ENCODE measurements around the gene FAM221B. TPM values are rescaled to one million over a fixed set of nuclear protein-coding genes. Genes with fewer than 3 reads are reported as not detected.

The FAM221B gene
- total and polyA plus RNA-seq, 2 donors, result under 0.01 to 0.05 TPM

- H3K27ac ChIP-seq (ENCODE audit: low read depth in 1 of 2, low read length in 1 of 2), result no peak overlapping the region
- no peak overlapping the region for H3K4me3 ChIP-seq (ENCODE audit: low read length in 2 of 2)
- no peak for DNase-seq (ENCODE audit: low read depth in 6 of 9, low spot score in 9 of 9)
- no peaks in the 10 kb centered on the region for H3K9me3 ChIP-seq (ENCODE audit: control insufficient read depth in 2 of 2, insufficient read depth in 1 of 2, low read length in 1 of 2)
- no peaks in the 10 kb centered on the region for H3K27me3 ChIP-seq (ENCODE audit: control insufficient read depth in 2 of 2, insufficient read depth in 1 of 2, low read length in 1 of 2)
- H3K36me3 ChIP-seq (ENCODE audit: control insufficient read depth in 2 of 2, insufficient read depth in 2 of 2, low read length in 1 of 2), result peaks cover 3 to 14% of the 10 kb centered on the region in 2 donors
- H3K4me1 ChIP-seq (ENCODE audit: control insufficient read depth in 2 of 2, insufficient read depth in 2 of 2, low read length in 2 of 2), result no peaks in the 10 kb centered on the region
- WGBS, result 97% methylated on average over 7 of the region's 7 CpGs
Observed at GRCh38 chr9:35800530-35800929, 28.0 kb downstream of the FAM221B start.

GRCh38 chr9:35798658-35799374 is 29.7 kb downstream of the FAM221B start:
- Histone ChIP-seq H3K4me3 (ENCODE audit: low read length in 2 of 2) (no peak overlapping the region), H3K27ac (ENCODE audit: low read depth in 1 of 2, low read length in 1 of 2) (no peak overlapping the region), H3K9me3 (ENCODE audit: control insufficient read depth in 2 of 2, insufficient read depth in 1 of 2, low read length in 1 of 2) (no peaks in the 10 kb centered on the region), H3K36me3 (ENCODE audit: control insufficient read depth in 2 of 2, insufficient read depth in 2 of 2, low read length in 1 of 2) (peaks cover 3 to 12% of the 10 kb centered on the region in 2 donors), H3K27me3 (ENCODE audit: control insufficient read depth in 2 of 2, insufficient read depth in 1 of 2, low read length in 1 of 2) (no peaks in the 10 kb centered on the region), H3K4me1 (ENCODE audit: control insufficient read depth in 2 of 2, insufficient read depth in 2 of 2, low read length in 2 of 2) (peaks cover 0 to 2% of the 10 kb centered on the region in 2 donors)
- WGBS, result 94% methylated on average over 4 of the region's 4 CpGs
- DNase-seq (ENCODE audit: low read depth in 6 of 9, low spot score in 9 of 9), result no peak

GRCh38 chr9:35797311-35798109 is 31.0 kb downstream of the FAM221B start:
- Histone ChIP-seq H3K36me3 (ENCODE audit: control insufficient read depth in 2 of 2, insufficient read depth in 2 of 2, low read length in 1 of 2) (peaks cover 3 to 18% of the 10 kb centered on the region in 2 donors), H3K4me1 (ENCODE audit: control insufficient read depth in 2 of 2, insufficient read depth in 2 of 2, low read length in 2 of 2) (peaks cover 0 to 2% of the 10 kb centered on the region in 2 donors), H3K27ac (ENCODE audit: low read depth in 1 of 2, low read length in 1 of 2) (no peak overlapping the region), H3K4me3 (ENCODE audit: low read length in 2 of 2) (no peak overlapping the region), H3K9me3 (ENCODE audit: control insufficient read depth in 2 of 2, insufficient read depth in 1 of 2, low read length in 1 of 2) (no peaks in the 10 kb centered on the region), H3K27me3 (ENCODE audit: control insufficient read depth in 2 of 2, insufficient read depth in 1 of 2, low read length in 1 of 2) (no peaks in the 10 kb centered on the region)
- WGBS, result 97% methylated on average over 6 of the region's 6 CpGs
- no peak for DNase-seq (ENCODE audit: low read depth in 6 of 9, low spot score in 9 of 9)

GRCh38 chr9:35795695-35796094 is 32.8 kb downstream of the FAM221B start:
- peaks cover 0 to 2% of the 10 kb centered on the region in 2 donors for H3K4me1 ChIP-seq (ENCODE audit: control insufficient read depth in 2 of 2, insufficient read depth in 2 of 2, low read length in 2 of 2)
- no peaks in the 10 kb centered on the region for H3K9me3 ChIP-seq (ENCODE audit: control insufficient read depth in 2 of 2, insufficient read depth in 1 of 2, low read length in 1 of 2)
- peaks cover 0 to 8% of the 10 kb centered on the region in 2 donors for H3K27me3 ChIP-seq (ENCODE audit: control insufficient read depth in 2 of 2, insufficient read depth in 1 of 2, low read length in 1 of 2)
- peaks cover 3 to 16% of the 10 kb centered on the region in 2 donors for H3K36me3 ChIP-seq (ENCODE audit: control insufficient read depth in 2 of 2, insufficient read depth in 2 of 2, low read length in 1 of 2)
- DNase-seq (ENCODE audit: low read depth in 6 of 9, low spot score in 9 of 9), result no peak
- no peak overlapping the region for H3K4me3 ChIP-seq (ENCODE audit: low read length in 2 of 2)
- H3K27ac ChIP-seq (ENCODE audit: low read depth in 1 of 2, low read length in 1 of 2), result no peak overlapping the region

- DNase-seq (ENCODE audit: low read depth in 6 of 9, low spot score in 9 of 9), result no peak
- H3K36me3 ChIP-seq (ENCODE audit: control insufficient read depth in 2 of 2, insufficient read depth in 2 of 2, low read length in 1 of 2), result peaks cover 0 to 9% of the 10 kb centered on the region in 2 donors
- WGBS, result 99% methylated on average over 2 of the region's 2 CpGs
- H3K4me1 ChIP-seq (ENCODE audit: control insufficient read depth in 2 of 2, insufficient read depth in 2 of 2, low read length in 2 of 2), result peaks cover 0 to 6% of the 10 kb centered on the region in 2 donors
- H3K4me3 ChIP-seq (ENCODE audit: low read length in 2 of 2), result no peak overlapping the region
- H3K27me3 ChIP-seq (ENCODE audit: control insufficient read depth in 2 of 2, insufficient read depth in 1 of 2, low read length in 1 of 2), result peaks cover 0 to 12% of the 10 kb centered on the region in 2 donors
- no peak overlapping the region for H3K27ac ChIP-seq (ENCODE audit: low read depth in 1 of 2, low read length in 1 of 2)
- H3K9me3 ChIP-seq (ENCODE audit: control insufficient read depth in 2 of 2, insufficient read depth in 1 of 2, low read length in 1 of 2), result no peaks in the 10 kb centered on the region
Observed at GRCh38 chr9:35793461-35793860, 35.1 kb downstream of the FAM221B start.

- H3K4me1 ChIP-seq (ENCODE audit: control insufficient read depth in 2 of 2, insufficient read depth in 2 of 2, low read length in 2 of 2), result peaks cover 0 to 6% of the 10 kb centered on the region in 2 donors
- H3K36me3 ChIP-seq (ENCODE audit: control insufficient read depth in 2 of 2, insufficient read depth in 2 of 2, low read length in 1 of 2), result peaks cover 0 to 9% of the 10 kb centered on the region in 2 donors
- H3K27ac ChIP-seq (ENCODE audit: low read depth in 1 of 2, low read length in 1 of 2), result no peak overlapping the region
- peaks cover 0 to 12% of the 10 kb centered on the region in 2 donors for H3K27me3 ChIP-seq (ENCODE audit: control insufficient read depth in 2 of 2, insufficient read depth in 1 of 2, low read length in 1 of 2)
- H3K4me3 ChIP-seq (ENCODE audit: low read length in 2 of 2), result no peak overlapping the region
- 97% methylated on average over 14 of the region's 14 CpGs for WGBS
- no peaks in the 10 kb centered on the region for H3K9me3 ChIP-seq (ENCODE audit: control insufficient read depth in 2 of 2, insufficient read depth in 1 of 2, low read length in 1 of 2)
- DNase-seq (ENCODE audit: low read depth in 6 of 9, low spot score in 9 of 9), result no peak
Observed at GRCh38 chr9:35792826-35793225, 35.7 kb downstream of the FAM221B start.

GRCh38 chr9:35792024-35792813 is 36.3 kb downstream of the FAM221B start:
- H3K4me1 ChIP-seq (ENCODE audit: control insufficient read depth in 2 of 2, insufficient read depth in 2 of 2, low read length in 2 of 2), result peaks cover 0 to 6% of the 10 kb centered on the region in 2 donors

GRCh38 chr9:35791297-35791921 is 37.1 kb downstream of the FAM221B start, which contains the start of gene NPR2:
TSS of gene NPR2 (plus strand) at chr9:35791591. CDS start at chr9:35792409, 818 bp downstream.
- Histone ChIP-seq H3K9me3 (ENCODE audit: control insufficient read depth in 2 of 2, insufficient read depth in 1 of 2, low read length in 1 of 2) (no peaks in the 10 kb centered on the region), H3K4me1 (ENCODE audit: control insufficient read depth in 2 of 2, insufficient read depth in 2 of 2, low read length in 2 of 2) (peaks cover 0 to 6% of the 10 kb centered on the region in 2 donors), H3K4me3 (ENCODE audit: low read length in 2 of 2) (no peak within 1 kb of the TSS), H3K36me3 (ENCODE audit: control insufficient read depth in 2 of 2, insufficient read depth in 2 of 2, low read length in 1 of 2) (peaks cover 0 to 9% of the 10 kb centered on the region in 2 donors), H3K27ac (ENCODE audit: low read depth in 1 of 2, low read length in 1 of 2) (no peak within 1 kb of the TSS), H3K27me3 (ENCODE audit: control insufficient read depth in 2 of 2, insufficient read depth in 1 of 2, low read length in 1 of 2) (peaks cover 0 to 12% of the 10 kb centered on the region in 2 donors)
- WGBS, result 64% methylated on average over 64 of the region's 64 CpGs
- no peak for DNase-seq (ENCODE audit: low read depth in 6 of 9, low spot score in 9 of 9)

More at GRCh38 chr9:35792024-35792813, 36.3 kb downstream of the FAM221B start:
- no peak overlapping the region for H3K27ac ChIP-seq (ENCODE audit: low read depth in 1 of 2, low read length in 1 of 2)
- peaks cover 0 to 12% of the 10 kb centered on the region in 2 donors for H3K27me3 ChIP-seq (ENCODE audit: control insufficient read depth in 2 of 2, insufficient read depth in 1 of 2, low read length in 1 of 2)
- H3K4me3 ChIP-seq (ENCODE audit: low read length in 2 of 2), result no peak overlapping the region
- WGBS, result 97% methylated on average over 34 of the region's 34 CpGs
- no peak for DNase-seq (ENCODE audit: low read depth in 6 of 9, low spot score in 9 of 9)
- no peaks in the 10 kb centered on the region for H3K9me3 ChIP-seq (ENCODE audit: control insufficient read depth in 2 of 2, insufficient read depth in 1 of 2, low read length in 1 of 2)
- peaks cover 0 to 9% of the 10 kb centered on the region in 2 donors for H3K36me3 ChIP-seq (ENCODE audit: control insufficient read depth in 2 of 2, insufficient read depth in 2 of 2, low read length in 1 of 2)
